Mesenchymal stem cell (in vitro differentiated cells and primary cell): ENCODE results near the gene LRRC56.

Experiments
- DNase-seq: peaks from one replicate; pipeline ENCODE4 v3.0.0-alpha.2; 2013
- H2AFZ ChIP-seq: one replicate; pipeline ENCODE4 v1.6.1; 2013; ENCODE audit warnings: low read depth, mild to moderate bottlenecking, control low read depth, inconsistent platforms, low read length, moderate library complexity
- H2AK5ac ChIP-seq: 2 replicates; pipeline ENCODE4 v1.6.1; 2013; ENCODE audit warnings: low read length, moderate library complexity, mild to moderate bottlenecking, inconsistent platforms; ENCODE audit not compliant: severe bottlenecking
- H2BK120ac ChIP-seq: one replicate; pipeline ENCODE4 v1.6.1; 2013; ENCODE audit warnings: low read depth, mild to moderate bottlenecking, inconsistent platforms, low read length, moderate library complexity
- H2BK12ac ChIP-seq, 2 experiments: one replicate each; pipeline ENCODE4 v1.6.1; 2013; ENCODE audit warnings: inconsistent platforms in 2 of 2, low read length in 2 of 2, mild to moderate bottlenecking in 2 of 2, moderate library complexity in 2 of 2, control low read depth in 1 of 2
- H2BK15ac ChIP-seq: one replicate; pipeline ENCODE4 v1.6.1; 2013; ENCODE audit warnings: mild to moderate bottlenecking, low read depth, inconsistent platforms; ENCODE audit not compliant: poor library complexity, severe bottlenecking
- H2BK5ac ChIP-seq: 2 replicates; pipeline ENCODE4 v1.6.1; 2013; ENCODE audit warnings: low read depth, mild to moderate bottlenecking, low read length, control low read depth, inconsistent platforms; ENCODE audit not compliant: poor library complexity, severe bottlenecking
- H3K14ac ChIP-seq, 2 experiments: one replicate each; pipeline ENCODE4 v1.6.1; 2013; ENCODE audit warnings: inconsistent platforms in 2 of 2, low read length in 2 of 2, control low read depth in 1 of 2, mild to moderate bottlenecking in 1 of 2, moderate library complexity in 1 of 2
- H3K18ac ChIP-seq, 2 experiments: one replicate each; pipeline ENCODE4 v1.6.1; 2013; ENCODE audit warnings: inconsistent platforms in 2 of 2, low read length in 2 of 2, control low read depth in 1 of 2, low read depth in 1 of 2, mild to moderate bottlenecking in 1 of 2
- H3K23ac ChIP-seq, 2 experiments: one replicate each; pipeline ENCODE4 v1.6.1; 2013; ENCODE audit warnings: inconsistent platforms in 2 of 2, low read length in 2 of 2, mild to moderate bottlenecking in 2 of 2, moderate library complexity in 2 of 2, control low read depth in 1 of 2
- H3K27ac ChIP-seq: 2 replicates; pipeline ENCODE4 v1.5.1; 2013; ENCODE audit warnings: mild to moderate bottlenecking, moderate library complexity, low read length, control low read depth, inconsistent platforms; ENCODE audit not compliant: poor library complexity, severe bottlenecking
- H3K27me3 ChIP-seq, 2 experiments: 2 replicates each; pipeline versions ENCODE4 v1.6.1 to v1.7.0; 2013; ENCODE audit warnings: low read length in 2 of 2, mild to moderate bottlenecking in 2 of 2, moderate library complexity in 2 of 2, control low read depth in 1 of 2, inconsistent platforms in 1 of 2; ENCODE audit not compliant: control insufficient read depth in 1 of 2, insufficient read depth in 1 of 2
- H3K36me3 ChIP-seq, 2 experiments: 2 replicates each; pipeline versions ENCODE4 v1.6.1 to v1.7.0; 2013; ENCODE audit warnings: low read length in 2 of 2, control low read depth in 1 of 2, inconsistent platforms in 1 of 2, low read depth in 1 of 2, mild to moderate bottlenecking in 1 of 2; ENCODE audit not compliant: insufficient read depth in 2 of 2, control insufficient read depth in 1 of 2
- H3K4ac ChIP-seq, 2 experiments: one replicate each; pipeline ENCODE4 v1.6.1; 2013; ENCODE audit warnings: inconsistent platforms in 2 of 2, low read length in 2 of 2, mild to moderate bottlenecking in 2 of 2, moderate library complexity in 2 of 2, control low read depth in 1 of 2, low read depth in 1 of 2
- H3K4me1 ChIP-seq: 2 replicates; pipeline ENCODE4 v1.6.1; 2013; ENCODE audit warnings: low read depth, low read length, control low read depth; ENCODE audit not compliant: control insufficient read depth, insufficient read depth
- H3K4me2 ChIP-seq: 2 replicates; pipeline ENCODE4 v1.6.1; 2013; ENCODE audit warnings: low read length, mild to moderate bottlenecking, inconsistent platforms; ENCODE audit not compliant: poor library complexity, severe bottlenecking
- H3K4me3 ChIP-seq, 2 experiments: 2 replicates each; pipeline versions ENCODE4 v1.5.1 to v1.7.0; 2013; ENCODE audit warnings: low read length in 2 of 2, mild to moderate bottlenecking in 2 of 2, control low read depth in 1 of 2, low read depth in 1 of 2; ENCODE audit not compliant: insufficient read depth in 1 of 2
- H3K79me1 ChIP-seq: replicated peaks from 2 replicates; pipeline ENCODE4 v1.6.1; 2013; ENCODE audit warnings: mild to moderate bottlenecking, control low read depth, low read length, inconsistent platforms; ENCODE audit not compliant: poor library complexity, severe bottlenecking
- H3K9ac ChIP-seq: 2 replicates; pipeline ENCODE4 v1.7.0; 2013; ENCODE audit warnings: mild to moderate bottlenecking, low read length, moderate library complexity
- H3K9me3 ChIP-seq: 2 replicates; pipeline ENCODE4 v1.7.0; 2013; ENCODE audit warnings: mild to moderate bottlenecking, low read length; ENCODE audit not compliant: control insufficient read depth
- H4K8ac ChIP-seq: one replicate; pipeline ENCODE4 v1.6.1; 2013; ENCODE audit warnings: inconsistent platforms, mild to moderate bottlenecking, low read length, moderate library complexity
- H4K91ac ChIP-seq: one replicate; pipeline ENCODE4 v1.6.1; 2013; ENCODE audit warnings: mild to moderate bottlenecking, low read length, inconsistent platforms
- WGBS: methylation state at CpG from one replicate; pipeline ENCODE4 v1.1.7; 2013; ENCODE audit warnings: mixed read lengths; 5-methylcytosine and 5-hydroxymethylcytosine counted together

The LRRC56 gene

DNA sequence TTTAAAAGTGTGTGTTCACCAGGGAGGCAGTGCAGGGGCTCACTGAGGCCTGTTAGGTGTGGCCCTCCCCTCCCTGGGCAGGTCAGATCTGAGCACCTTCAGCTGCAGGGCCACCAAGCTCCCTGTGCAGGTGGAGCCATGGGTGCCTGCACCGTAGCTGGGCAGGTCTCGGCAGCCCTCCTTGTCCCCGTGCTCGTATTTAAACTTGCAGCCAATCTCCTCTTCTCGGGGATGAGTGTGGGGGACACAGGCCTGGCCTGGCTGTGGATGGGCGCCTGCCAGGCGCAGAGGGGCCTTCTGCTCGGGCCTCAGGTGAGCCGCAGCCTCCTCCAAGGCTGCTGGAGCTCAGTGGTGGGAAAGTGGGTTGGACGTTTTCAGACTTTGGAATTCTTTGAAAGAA is 58.1 kb downstream of the LRRC56 start:
- no peak overlapping the region for H3K14ac ChIP-seq
- peaks cover 86 to 88% of the 10 kb centered on the region in 2 experiments for H3K36me3 ChIP-seq
- no peak overlapping the region for H2BK120ac ChIP-seq
- H3K4me2 ChIP-seq, result no peak overlapping the region
- H3K4me1 ChIP-seq, result peaks cover 5% of the 10 kb centered on the region
- no peak overlapping the region for H3K27ac ChIP-seq
- no peak overlapping the region for H2BK15ac ChIP-seq
- H3K18ac ChIP-seq, result no peak overlapping the region
- peaks cover 57% of the 10 kb centered on the region for H3K79me1 ChIP-seq
- H3K23ac ChIP-seq, result no peak overlapping the region
- H2BK5ac ChIP-seq, result no peak overlapping the region
- H2BK12ac ChIP-seq, result no peak overlapping the region
- no peak overlapping the region for H2AFZ ChIP-seq
- no peak overlapping the region for H2AK5ac ChIP-seq
- no peak overlapping the region for H4K91ac ChIP-seq
- no peak for DNase-seq
- no peak overlapping the region for H3K4ac ChIP-seq
- no peak overlapping the region for H3K4me3 ChIP-seq
- H4K8ac ChIP-seq, result no peak overlapping the region
- no peak overlapping the region for H3K9ac ChIP-seq
- no peaks in the 10 kb centered on the region for H3K9me3 ChIP-seq
- WGBS, result 94% methylated on average over 10 of the region's 10 CpGs
- H3K27me3 ChIP-seq, result no peaks in the 10 kb centered on the region

DNA sequence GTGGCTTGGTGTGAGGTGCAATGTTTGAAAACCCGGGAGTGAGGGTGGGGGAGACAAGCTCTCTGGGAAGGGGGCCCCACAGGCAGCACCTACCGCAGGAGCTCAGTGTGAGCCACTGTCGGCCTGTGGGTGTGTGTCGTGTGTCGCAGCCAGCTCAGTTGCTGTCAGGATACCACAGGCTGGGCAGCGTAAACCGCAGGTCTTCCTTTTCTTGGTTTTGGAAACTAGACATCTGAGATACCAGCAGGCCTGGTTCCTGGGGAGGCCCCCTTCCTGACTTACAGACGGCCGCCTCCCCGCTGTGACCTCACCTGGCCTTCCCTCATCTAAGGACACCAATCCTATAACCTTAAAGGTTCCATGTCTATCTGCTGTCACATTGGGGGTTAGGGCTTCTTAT is 59.0 kb downstream of the LRRC56 start:
- WGBS, result 93% methylated on average over 7 of the region's 10 CpGs
- H3K4me2 ChIP-seq, result no peak overlapping the region
- no peak overlapping the region for H3K4me3 ChIP-seq
- H3K4ac ChIP-seq, result no peak overlapping the region
- no peak overlapping the region for H3K23ac ChIP-seq
- H2BK12ac ChIP-seq, result no peak overlapping the region
- peaks cover 3% of the 10 kb centered on the region for H3K4me1 ChIP-seq
- H3K14ac ChIP-seq, result no peak overlapping the region
- no peak overlapping the region for H4K8ac ChIP-seq
- H3K27ac ChIP-seq, result no peak overlapping the region
- H4K91ac ChIP-seq, result no peak overlapping the region
- no peak overlapping the region for H2BK15ac ChIP-seq
- peaks cover 85 to 89% of the 10 kb centered on the region in 2 experiments for H3K36me3 ChIP-seq
- H3K27me3 ChIP-seq, result no peaks in the 10 kb centered on the region
- H2BK120ac ChIP-seq, result no peak overlapping the region
- no peak overlapping the region for H3K9ac ChIP-seq
- peaks cover 57% of the 10 kb centered on the region for H3K79me1 ChIP-seq
- no peak overlapping the region for H3K18ac ChIP-seq
- no peak overlapping the region for H2AFZ ChIP-seq
- no peak overlapping the region for H2AK5ac ChIP-seq
- DNase-seq, result no peak
- no peaks in the 10 kb centered on the region for H3K9me3 ChIP-seq
- no peak overlapping the region for H2BK5ac ChIP-seq

DNA sequence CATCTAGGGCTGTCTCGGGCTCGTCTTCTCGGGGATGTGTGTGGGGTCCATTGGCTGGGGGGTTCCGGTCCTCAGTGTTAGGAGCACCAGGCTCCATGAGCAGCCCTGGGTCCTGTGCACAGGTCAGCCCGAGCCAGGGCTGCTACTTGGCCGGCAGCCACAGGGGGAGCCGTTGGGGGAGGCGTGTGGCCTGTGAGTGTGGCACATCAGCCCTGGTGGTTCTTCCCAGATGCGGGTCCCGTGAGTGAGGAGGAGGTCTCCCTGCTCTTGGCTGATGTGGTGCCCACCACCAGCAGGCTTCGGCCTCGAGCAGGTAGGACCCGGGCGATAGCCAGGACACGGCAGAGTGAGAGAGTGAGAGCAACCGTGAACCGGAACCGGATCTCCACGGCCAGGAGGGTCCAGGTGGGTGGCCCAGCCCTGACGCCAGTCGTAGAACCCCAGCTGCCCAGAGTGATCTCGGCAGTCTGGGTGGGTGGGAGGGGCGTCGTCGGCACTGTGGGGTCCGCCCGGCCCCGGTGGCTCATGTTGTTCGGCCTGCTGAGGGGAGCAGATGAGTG is 59.9 kb downstream of the LRRC56 start:
- Histone ChIP-seq H4K8ac (no peak overlapping the region), H2BK15ac (no peak overlapping the region), H3K9me3 (no peaks in the 10 kb centered on the region), H2BK120ac (no peak overlapping the region), H3K9ac (no peak overlapping the region), H3K14ac (no peak overlapping the region), H2AK5ac (no peak overlapping the region), H2BK5ac (no peak overlapping the region), H4K91ac (no peak overlapping the region), H3K23ac (no peak overlapping the region), H2BK12ac (no peak overlapping the region), H3K18ac (no peak overlapping the region), H3K4me1 (peaks cover 3% of the 10 kb centered on the region), H3K27me3 (no peaks in the 10 kb centered on the region), H3K27ac (no peak overlapping the region), H3K4me3 (no peak overlapping the region), H2AFZ (no peak overlapping the region), H3K4me2 (no peak overlapping the region), H3K36me3 (peaks cover 88 to 91% of the 10 kb centered on the region in 2 experiments), H3K4ac (no peak overlapping the region), H3K79me1 (peaks cover 62% of the 10 kb centered on the region)
- 95% methylated on average over 26 of the region's 29 CpGs for WGBS
- DNase-seq, result no peak

DNA sequence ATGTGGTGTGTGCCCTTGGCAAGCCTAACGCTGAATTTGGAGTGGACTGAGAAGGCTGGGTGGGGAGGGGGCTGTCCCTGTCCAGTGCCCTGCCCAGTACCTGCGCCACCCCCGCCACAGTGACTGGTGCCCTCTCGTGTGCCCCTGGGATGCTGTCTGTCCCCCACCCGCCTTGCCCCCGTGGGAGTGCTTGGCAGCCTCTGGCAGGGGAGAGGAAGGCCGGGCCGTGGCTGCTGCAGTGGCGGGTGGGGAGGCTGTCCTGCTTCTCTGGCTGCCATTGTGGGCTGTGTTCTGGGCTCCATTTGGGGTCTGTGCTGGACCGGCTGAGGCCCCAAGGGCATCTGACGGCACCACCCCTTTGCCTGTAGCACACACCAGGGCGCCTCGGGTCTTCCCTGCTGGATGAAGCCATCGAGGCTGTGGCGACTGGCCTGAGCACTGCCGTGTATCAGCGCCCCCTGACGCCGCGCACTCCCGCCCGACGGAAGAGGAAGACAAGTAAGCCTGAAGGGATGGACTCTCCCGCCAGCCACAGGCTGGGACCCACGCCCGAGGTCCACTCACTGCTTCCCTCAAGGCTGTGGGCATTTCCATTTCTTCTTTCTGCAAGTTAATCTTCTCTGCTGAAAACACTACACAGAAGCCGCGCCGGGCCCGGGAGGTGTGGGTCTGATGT is 60.8 kb downstream of the LRRC56 start:
- H3K4me2 ChIP-seq, result no peak overlapping the region
- no peak overlapping the region for H2BK15ac ChIP-seq
- 96% methylated on average over 30 of the region's 30 CpGs for WGBS
- no peak for DNase-seq
- H3K14ac ChIP-seq, result no peak overlapping the region
- H3K79me1 ChIP-seq, result peaks cover 56% of the 10 kb centered on the region
- no peak overlapping the region for H3K18ac ChIP-seq
- no peak overlapping the region for H2AK5ac ChIP-seq
- peak overlapping the region; percentile 5 for H4K91ac ChIP-seq
- no peak overlapping the region for H3K23ac ChIP-seq
- H2BK120ac ChIP-seq, result no peak overlapping the region
- H2AFZ ChIP-seq, result no peak overlapping the region
- no peak overlapping the region for H4K8ac ChIP-seq
- peaks cover 3% of the 10 kb centered on the region for H3K4me1 ChIP-seq
- H2BK12ac ChIP-seq, result no peak overlapping the region
- H2BK5ac ChIP-seq, result no peak overlapping the region
- H3K27me3 ChIP-seq, result no peaks in the 10 kb centered on the region
- H3K9me3 ChIP-seq, result no peaks in the 10 kb centered on the region
- H3K36me3 ChIP-seq, result peaks cover 87 to 91% of the 10 kb centered on the region in 2 experiments
- no peak overlapping the region for H3K27ac ChIP-seq
- no peak overlapping the region for H3K9ac ChIP-seq
- H3K4ac ChIP-seq, result no peak overlapping the region
- no peak overlapping the region for H3K4me3 ChIP-seq
